Measurements from ENCODE around the gene CLPTM1L.
"Not testable (repeated sequence)": the region's sequence is repeated elsewhere in the genome, so short reads cannot be mapped to it uniquely, and the experiment has no call there.

Gene CLPTM1L

DNA sequence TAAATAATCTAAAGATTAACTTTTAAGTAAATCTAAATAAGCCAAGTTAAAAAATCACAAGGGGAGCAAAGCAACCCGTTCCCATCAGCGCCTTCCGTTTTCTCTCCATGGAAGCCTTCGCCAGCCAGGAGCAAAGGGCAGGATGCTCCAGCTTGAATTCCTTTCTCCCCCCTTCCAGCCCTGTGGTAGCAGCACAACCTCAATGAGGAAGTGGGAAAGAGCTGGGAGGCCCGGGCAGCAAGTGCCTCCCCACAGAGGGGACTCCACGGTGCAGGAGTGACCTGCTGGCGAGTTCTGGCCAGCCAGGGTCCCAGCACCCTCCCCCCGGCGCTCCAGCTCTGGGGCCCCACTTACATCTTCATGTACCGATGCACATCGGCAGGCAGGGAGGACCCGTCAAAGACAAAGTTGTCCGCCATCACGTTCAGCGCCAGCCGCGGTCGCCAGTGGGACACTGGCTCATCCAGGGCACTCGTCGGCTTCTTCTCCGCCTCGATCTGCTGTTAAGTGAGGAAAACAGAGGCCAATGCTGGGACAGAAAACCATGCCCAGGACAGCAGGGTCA is 6.3 kb downstream of the CLPTM1L start:
- no peak for DNase-seq

DNA sequence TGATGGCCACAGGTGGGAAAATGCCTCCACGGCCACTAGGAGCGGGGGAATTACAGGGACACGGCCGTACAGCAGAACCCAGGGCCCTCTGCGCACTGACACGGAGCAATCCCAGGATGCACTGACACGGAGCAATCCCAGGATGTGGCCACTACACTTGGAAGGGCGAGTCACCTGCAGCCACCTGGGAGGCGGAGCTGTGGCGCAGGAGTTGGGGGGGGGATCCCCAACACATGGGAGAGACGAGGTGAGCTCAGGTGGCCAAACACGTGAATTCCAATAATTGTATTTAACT is 6.8 kb downstream of the CLPTM1L start:
- no peak for DNase-seq

DNA sequence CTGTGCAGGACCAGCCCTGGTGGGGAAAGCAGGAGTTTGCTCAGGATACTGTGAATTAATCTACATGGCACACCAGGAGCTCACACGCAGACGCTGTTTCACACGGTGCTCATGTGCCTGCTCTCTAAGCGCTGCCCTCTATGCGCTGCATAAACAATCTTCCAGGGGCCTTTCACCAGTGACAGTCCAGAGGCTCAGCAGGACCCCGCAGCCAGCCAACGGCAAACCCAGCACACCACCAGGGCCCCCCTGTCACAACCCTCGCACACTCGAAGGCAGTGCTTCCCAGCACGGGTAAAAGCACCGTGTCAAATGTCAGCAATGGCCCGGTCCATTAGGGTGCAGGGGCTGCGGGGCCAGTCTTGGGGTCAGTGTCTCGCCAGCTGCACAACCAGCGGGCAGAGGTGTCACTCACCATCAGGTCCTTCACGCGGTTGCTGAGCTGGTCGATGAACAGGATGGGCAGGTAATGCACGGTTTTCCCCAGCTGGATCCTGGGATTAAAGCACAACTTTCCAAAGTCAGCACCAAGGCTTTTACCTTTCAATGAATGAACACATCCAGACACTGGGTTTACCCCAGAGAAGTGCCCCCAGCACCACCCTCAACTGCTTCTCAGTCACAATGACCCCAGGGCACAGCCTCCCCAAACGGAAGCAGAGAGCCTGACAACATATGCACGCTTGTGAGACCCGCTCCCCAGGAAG is 7.3 kb downstream of the CLPTM1L start:
- no peak for DNase-seq

GRCh38 chr5:1336749-1337488 is 8.0 kb downstream of the CLPTM1L start:
- no peak for DNase-seq

- DNase-seq, result no peak
These were observed 8.8 kb downstream of the CLPTM1L start for GRCh38 chr5:1336106-1336561.

DNA sequence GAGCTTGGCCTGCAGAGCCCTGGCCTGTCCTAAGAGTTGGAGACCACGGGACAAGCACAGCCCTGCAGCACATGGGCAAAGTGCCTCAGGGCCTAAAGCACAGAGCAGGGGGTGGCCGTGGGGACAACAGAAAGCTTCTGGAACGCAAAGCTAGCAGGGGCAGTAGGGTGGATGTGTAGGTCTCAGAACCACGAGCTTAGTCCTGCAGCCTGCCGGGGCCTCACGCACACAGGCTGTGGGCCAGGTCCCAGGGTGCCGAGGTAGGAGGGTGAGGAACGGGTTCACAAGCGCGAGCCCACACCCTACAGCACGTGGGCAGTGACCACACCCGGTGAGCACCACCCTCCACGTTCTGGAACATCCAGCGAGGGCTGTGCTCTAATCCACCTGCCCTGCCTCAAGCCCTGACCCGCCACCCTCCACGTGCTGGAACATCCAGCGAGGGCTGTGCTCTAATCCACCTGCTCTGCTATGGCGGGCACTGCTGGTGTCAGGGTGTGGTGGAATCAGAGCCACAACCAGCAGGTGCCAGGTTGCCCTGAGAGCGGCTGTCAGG is 9.3 kb downstream of the CLPTM1L start:
- no peak for DNase-seq

GRCh38 chr5:1334831-1335539 is 9.9 kb downstream of the CLPTM1L start:
- no peak for DNase-seq

- DNase-seq, result no peak
These were observed 10.9 kb downstream of the CLPTM1L start for GRCh38 chr5:1333986-1334385.

DNA sequence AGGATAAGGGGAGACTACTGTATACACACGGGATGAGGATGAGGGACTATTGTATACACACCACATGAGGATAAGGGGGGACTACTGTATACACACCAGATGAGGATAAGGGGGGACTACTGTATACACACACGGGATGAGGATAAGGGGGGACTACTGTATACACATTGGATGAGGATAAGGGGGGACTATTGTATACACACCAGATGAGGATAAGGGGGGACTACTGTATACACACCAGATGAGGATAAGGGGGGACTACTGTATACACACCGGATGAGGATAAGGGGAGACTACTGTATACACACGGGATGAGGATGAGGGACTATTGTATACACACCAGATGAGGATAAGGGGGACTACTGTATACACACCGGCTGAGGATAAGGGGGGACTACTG is 11.6 kb downstream of the CLPTM1L start:
- DNase-seq, result peak in 1 of 5 donors; percentile 68

- DNase-seq, result peak in 1 of 5 donors; percentile 38
These were observed 12.4 kb downstream of the CLPTM1L start for GRCh38 chr5:1332461-1333001.

DNA sequence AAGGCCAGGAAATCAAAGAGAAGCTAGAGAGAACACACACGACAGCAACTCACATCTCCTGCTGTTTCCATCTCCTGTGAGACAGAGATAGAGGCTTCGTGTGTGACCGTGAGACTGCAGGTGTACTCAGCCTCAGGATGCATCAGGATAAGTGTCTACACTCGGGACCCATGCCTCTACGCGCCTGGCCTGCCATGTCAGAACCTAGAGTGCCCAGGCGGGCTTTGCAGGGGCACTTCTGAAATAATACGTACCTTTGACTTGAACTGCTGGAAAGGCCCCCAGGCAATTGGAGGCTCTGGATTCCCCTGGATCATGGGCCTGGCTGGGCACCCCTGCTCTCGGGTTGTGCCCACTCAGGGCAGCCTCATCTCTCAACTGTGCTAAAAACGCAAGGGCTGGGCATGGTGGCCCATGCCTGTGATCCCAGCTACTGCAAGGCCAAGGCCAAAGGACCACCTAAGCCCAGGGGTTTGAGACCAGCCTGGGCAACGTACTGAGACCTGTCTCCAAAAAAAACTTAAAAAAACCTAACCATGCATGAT is 13.0 kb downstream of the CLPTM1L start:
- peak in 1 of 5 donors; percentile 2 for DNase-seq

- DNase-seq, result peak in 1 of 5 donors; percentile 5
These were observed 13.8 kb downstream of the CLPTM1L start for GRCh38 chr5:1330847-1331831.

GRCh38 chr5:1330146-1330846 is 14.6 kb downstream of the CLPTM1L start:
- DNase-seq, result no peak

DNA sequence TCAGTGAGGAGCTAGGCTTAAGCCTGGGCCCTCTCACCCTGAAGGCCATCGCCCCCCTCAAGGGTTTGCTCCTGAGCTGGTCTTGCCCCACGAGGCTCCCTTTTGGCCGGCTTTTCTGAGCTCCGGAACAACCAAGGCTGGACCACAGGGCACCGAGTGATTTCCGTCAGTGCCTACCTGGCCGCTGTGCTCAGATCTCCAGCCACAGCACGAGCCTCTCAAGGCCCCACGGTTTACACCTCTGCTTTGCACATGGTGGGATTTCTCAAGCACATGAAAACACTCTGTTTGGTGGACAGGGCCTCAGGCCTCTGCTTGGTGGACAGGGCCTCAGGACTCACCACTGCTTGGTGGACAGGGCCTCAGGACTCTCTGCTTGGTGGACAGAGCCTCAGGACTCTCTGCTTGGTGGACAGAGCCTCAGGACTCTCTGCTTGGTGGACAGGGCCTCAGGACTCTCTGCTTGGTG is 15.8 kb downstream of the CLPTM1L start:
- no peak for DNase-seq

- DNase-seq, result not testable (repeated sequence)
These were observed 16.4 kb downstream of the CLPTM1L start for GRCh38 chr5:1328237-1329110.

DNA sequence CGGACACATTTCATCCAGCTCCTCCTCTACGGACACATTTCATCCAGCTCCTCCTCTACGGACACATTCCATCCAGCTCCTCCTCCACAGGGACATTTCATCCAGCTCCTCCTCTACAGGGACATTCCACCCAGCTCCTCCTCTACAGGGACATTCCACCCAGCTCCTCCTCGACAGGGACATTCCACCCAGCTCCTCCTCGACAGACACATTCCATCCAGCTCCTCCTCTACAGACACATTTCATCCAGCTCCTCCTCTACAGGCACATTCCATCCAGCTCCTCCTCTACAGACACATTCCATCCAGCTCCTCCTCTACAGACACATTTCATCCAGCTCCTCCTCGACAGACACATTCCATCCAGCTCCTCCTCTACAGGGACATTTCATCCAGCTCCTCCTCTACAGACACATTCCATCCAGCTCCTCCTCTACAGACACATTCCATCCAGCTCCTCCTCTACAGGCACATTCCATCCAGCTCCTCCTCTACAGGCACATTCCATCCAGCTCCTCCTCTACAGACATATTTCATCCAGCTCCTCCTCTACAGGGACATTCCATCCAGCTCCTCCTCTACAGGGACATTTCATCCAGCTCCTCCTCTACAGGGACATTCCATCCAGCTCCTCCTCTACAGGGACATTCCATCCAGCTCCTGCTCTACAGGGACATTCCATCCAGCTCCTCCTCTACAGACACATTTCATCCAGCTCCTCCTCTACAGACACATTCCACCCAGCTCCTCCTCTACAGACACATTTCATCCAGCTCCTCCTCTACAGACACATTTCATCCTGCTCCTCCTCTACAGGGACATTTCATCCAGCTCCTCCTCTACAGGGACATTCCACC is 17.8 kb downstream of the CLPTM1L start:
- DNase-seq, result not testable (repeated sequence)

DNA sequence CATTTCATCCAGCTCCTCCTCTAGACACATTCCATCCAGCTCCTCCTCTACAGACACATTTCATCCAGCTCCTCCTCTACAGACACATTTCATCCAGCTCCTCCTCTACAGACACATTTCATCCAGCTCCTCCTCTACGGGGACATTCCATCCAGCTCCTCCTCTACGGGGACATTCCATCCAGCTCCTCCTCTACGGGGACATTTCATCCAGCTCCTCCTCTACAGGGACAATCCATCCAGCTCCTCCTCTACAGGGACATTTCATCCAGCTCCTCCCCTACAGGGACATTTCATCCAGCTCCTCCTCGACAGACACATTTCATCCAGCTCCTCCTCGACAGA is 18.4 kb downstream of the CLPTM1L start:
- not testable (repeated sequence) for DNase-seq

DNA sequence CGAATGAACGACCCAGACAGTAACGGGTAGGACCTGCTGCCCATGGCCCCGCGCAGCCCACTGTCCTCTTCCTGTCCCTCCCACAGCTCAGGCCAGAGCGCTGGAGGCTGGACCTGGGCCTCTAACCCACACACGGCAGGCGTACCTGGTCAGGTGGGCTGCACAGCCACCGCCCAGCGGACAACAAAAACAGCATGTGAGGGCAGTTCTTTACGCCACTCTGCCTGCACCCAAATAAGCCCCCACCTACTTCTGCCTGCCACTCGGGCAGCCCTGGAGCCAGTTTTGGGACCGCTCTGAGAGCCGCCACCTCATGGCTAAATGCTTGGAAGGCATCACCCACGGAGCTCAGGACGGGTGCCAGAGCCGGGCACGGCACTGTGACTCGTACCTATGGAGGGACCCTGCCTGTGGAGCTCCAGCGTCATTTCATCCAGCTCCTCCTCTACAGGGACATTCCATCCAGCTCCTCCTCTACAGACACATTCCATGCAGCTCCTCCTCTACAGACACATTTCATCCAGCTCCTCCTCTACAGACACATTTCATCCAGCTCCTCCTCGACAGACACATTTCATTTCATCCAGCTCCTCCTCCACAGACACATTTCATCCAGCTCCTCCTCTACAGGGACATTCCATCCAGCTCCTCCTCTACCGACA is 18.9 kb downstream of the CLPTM1L start:
- DNase-seq, result no peak

Data from T-helper 1 cell (primary cell).